ENCODE measurements around the gene NETO2. TPM values are rescaled to one million over a fixed set of nuclear protein-coding genes. Genes with fewer than 3 reads are reported as not detected.
A peak's percentile ranks its signal among the peaks of the same experiment; 100 is the strongest.
"Not testable (repeated sequence)": the region's sequence is repeated elsewhere in the genome, so short reads cannot be mapped to it uniquely, and the experiment has no call there.

Gene NETO2, protein sequence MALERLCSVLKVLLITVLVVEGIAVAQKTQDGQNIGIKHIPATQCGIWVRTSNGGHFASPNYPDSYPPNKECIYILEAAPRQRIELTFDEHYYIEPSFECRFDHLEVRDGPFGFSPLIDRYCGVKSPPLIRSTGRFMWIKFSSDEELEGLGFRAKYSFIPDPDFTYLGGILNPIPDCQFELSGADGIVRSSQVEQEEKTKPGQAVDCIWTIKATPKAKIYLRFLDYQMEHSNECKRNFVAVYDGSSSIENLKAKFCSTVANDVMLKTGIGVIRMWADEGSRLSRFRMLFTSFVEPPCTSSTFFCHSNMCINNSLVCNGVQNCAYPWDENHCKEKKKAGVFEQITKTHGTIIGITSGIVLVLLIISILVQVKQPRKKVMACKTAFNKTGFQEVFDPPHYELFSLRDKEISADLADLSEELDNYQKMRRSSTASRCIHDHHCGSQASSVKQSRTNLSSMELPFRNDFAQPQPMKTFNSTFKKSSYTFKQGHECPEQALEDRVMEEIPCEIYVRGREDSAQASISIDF
- 3.7 TPM for total RNA-seq

DNA sequence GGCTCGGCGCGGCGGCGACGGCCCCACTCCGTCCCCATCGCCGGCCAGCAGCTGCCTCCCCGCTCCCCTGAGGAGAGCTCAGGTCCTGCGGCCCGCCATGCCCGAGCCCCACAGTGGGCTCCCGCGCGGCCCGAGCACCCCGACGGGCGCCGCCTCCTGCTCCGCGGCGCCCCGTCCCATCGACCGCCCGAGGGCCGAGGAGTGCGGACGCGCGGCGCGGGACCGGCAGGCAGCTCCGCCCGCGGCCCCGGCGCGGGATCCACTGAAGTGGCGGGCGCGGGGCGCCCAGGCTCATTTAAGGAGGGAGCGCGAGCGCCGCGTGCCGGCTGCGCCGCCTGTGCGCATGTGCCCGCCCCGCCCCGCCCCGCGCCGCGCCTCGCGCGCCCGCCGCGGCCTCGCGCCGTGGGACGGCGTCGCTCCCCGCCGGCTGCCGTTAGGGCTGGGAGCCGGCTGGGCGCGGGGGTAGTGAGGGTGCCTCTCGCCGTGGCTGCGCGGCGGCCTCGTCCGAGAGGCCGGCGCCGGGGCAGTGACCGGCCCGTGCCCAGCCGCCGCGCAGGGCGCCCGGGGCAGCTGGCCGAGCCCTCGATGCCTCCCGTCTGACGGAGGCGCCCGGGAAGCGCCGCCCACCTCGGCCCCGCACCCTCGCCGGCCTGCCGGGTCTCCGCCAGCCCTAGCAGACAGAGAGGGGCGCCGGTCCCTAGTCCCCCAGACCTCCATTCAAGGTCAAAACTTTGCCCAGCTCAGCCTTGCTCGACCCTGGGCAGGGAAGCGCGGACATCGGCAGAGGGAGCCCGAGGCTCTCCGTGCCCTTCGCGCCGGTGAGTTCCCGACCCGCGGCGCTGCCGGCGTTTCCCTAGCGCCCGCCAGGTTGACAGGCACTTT lies at the start of gene NETO2:
Gene NETO2, minus strand, starts transcription at position 269 of the 882 bp plus-strand sequence. CDS start 333 bp downstream, outside the sequence.
- Histone ChIP-seq H3K36me3 (ENCODE audit: control insufficient read depth in 3 of 3, insufficient read depth in 3 of 3, low read length in 3 of 3) (no peaks in the 10 kb centered on the region), H3K4me1 (ENCODE audit: control insufficient read depth in 3 of 3, insufficient read depth in 3 of 3, low read length in 3 of 3) (peaks cover 3 to 13% (median 3%) of the 10 kb centered on the region in 3 donors), H3K27me3 (ENCODE audit: control insufficient read depth in 3 of 3, insufficient read depth in 3 of 3, low read length in 3 of 3) (no peaks in the 10 kb centered on the region), H3K4me3 (ENCODE audit: low read length in 3 of 3) (peak within 1 kb of the TSS; percentile 73 to 82 (median 81)), H3K9ac (ENCODE audit: low read depth in 1 of 3, low read length in 3 of 3) (peak within 1 kb of the TSS; percentile 28 to 68 (median 50)), H3K9me3 (ENCODE audit: control insufficient read depth in 3 of 3, low read length in 3 of 3) (no peaks in the 10 kb centered on the region), H3K27ac (ENCODE audit: low read depth, low read length) (no peak within 1 kb of the TSS)

- Histone ChIP-seq H3K27me3 (ENCODE audit: control insufficient read depth in 3 of 3, insufficient read depth in 3 of 3, low read length in 3 of 3) (no peaks in the 10 kb centered on the region), H3K27ac (ENCODE audit: low read depth, low read length) (no peak overlapping the region), H3K4me1 (ENCODE audit: control insufficient read depth in 3 of 3, insufficient read depth in 3 of 3, low read length in 3 of 3) (no peaks in the 10 kb centered on the region), H3K9me3 (ENCODE audit: control insufficient read depth in 3 of 3, low read length in 3 of 3) (no peaks in the 10 kb centered on the region), H3K9ac (ENCODE audit: low read depth in 1 of 3, low read length in 3 of 3) (no peak overlapping the region), H3K4me3 (ENCODE audit: low read length in 3 of 3) (no peak overlapping the region), H3K36me3 (ENCODE audit: control insufficient read depth in 3 of 3, insufficient read depth in 3 of 3, low read length in 3 of 3) (no peaks in the 10 kb centered on the region)
Observed at GRCh38 chr16:47182318-47182717, 38.6 kb upstream of the NETO2 start.

DNA sequence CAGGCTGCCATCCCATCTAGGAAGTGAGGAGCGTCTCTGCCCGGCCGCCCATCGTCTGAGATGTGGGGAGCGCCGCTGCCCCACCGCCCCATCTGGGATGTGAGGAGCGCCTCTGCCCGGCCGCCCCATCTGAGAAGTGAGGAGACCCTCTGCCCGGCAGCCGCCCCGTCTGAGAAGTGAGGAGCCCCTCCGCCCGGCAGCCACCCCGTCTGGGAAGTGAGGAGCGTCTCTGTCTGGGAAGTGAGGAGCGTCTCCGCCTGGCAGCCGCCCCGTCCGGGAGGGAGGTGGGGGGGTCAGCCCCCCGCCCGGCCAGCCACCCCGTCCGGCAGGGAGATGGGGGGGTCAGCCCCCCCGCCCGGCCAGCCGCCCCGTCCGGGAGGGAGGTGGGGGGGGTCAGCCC lies 37.3 kb upstream of the NETO2 start:
- H3K9me3 ChIP-seq (ENCODE audit: control insufficient read depth in 3 of 3, low read length in 3 of 3); H3K9ac ChIP-seq (ENCODE audit: low read depth in 1 of 3, low read length in 3 of 3); H3K4me1 ChIP-seq (ENCODE audit: control insufficient read depth in 3 of 3, insufficient read depth in 3 of 3, low read length in 3 of 3); H3K27ac ChIP-seq (ENCODE audit: low read depth, low read length); H3K27me3 ChIP-seq (ENCODE audit: control insufficient read depth in 3 of 3, insufficient read depth in 3 of 3, low read length in 3 of 3); H3K4me3 ChIP-seq (ENCODE audit: low read length in 3 of 3); H3K36me3 ChIP-seq (ENCODE audit: control insufficient read depth in 3 of 3, insufficient read depth in 3 of 3, low read length in 3 of 3): not testable (repeated sequence)

DNA sequence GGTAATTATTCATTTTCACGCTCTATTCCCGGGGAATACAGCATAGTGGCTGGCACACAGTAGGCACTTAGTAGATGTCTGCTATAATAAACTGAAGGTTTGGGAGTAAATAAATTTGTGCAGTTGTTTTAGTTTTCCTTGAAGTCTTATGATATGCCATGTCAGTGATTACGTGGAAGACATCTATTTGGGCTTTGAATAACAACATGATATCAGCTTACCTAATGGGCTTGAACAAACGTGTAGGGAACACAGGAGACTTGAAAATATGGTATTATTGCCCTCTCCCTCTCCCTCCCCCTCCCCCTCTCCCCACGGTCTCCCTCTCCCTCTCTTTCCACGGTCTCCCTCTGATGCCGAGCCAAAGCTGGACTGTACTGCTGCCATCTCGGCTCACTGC lies 36.3 kb upstream of the NETO2 start:
- H3K4me1 ChIP-seq (ENCODE audit: control insufficient read depth in 3 of 3, insufficient read depth in 3 of 3, low read length in 3 of 3) = no peaks in the 10 kb centered on the region
- H3K27me3 ChIP-seq (ENCODE audit: control insufficient read depth in 3 of 3, insufficient read depth in 3 of 3, low read length in 3 of 3) = no peaks in the 10 kb centered on the region
- H3K9ac ChIP-seq (ENCODE audit: low read depth in 1 of 3, low read length in 3 of 3) = no peak overlapping the region
- no peak overlapping the region for H3K4me3 ChIP-seq (ENCODE audit: low read length in 3 of 3)
- H3K27ac ChIP-seq (ENCODE audit: low read depth, low read length) = no peak overlapping the region
- H3K36me3 ChIP-seq (ENCODE audit: control insufficient read depth in 3 of 3, insufficient read depth in 3 of 3, low read length in 3 of 3) = no peaks in the 10 kb centered on the region
- H3K9me3 ChIP-seq (ENCODE audit: control insufficient read depth in 3 of 3, low read length in 3 of 3) = no peaks in the 10 kb centered on the region

DNA sequence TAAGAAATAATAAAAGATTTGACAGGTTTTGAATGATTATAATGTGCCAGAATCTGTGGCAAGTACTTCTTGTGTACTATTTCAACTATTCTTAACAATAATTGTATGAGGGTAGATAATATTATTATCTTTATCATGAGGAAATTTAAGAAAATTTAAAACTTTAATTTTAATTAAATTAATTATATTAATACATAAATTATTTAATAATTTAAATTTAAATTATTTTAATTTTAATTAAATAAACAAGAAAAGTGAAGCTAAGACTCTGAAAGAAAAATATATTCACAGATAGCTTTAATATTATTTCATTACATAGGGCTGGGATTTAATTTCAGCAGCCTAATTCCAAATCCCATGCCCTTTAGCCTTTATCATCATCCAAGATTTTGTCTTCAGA lies 31.4 kb upstream of the NETO2 start:
- H3K9ac ChIP-seq (ENCODE audit: low read depth in 1 of 3, low read length in 3 of 3) = no peak overlapping the region
- no peak overlapping the region for H3K27ac ChIP-seq (ENCODE audit: low read depth, low read length)
- H3K27me3 ChIP-seq (ENCODE audit: control insufficient read depth in 3 of 3, insufficient read depth in 3 of 3, low read length in 3 of 3) = no peaks in the 10 kb centered on the region
- no peak overlapping the region for H3K4me3 ChIP-seq (ENCODE audit: low read length in 3 of 3)
- H3K9me3 ChIP-seq (ENCODE audit: control insufficient read depth in 3 of 3, low read length in 3 of 3) = no peaks in the 10 kb centered on the region
- no peaks in the 10 kb centered on the region for H3K36me3 ChIP-seq (ENCODE audit: control insufficient read depth in 3 of 3, insufficient read depth in 3 of 3, low read length in 3 of 3)
- no peaks in the 10 kb centered on the region for H3K4me1 ChIP-seq (ENCODE audit: control insufficient read depth in 3 of 3, insufficient read depth in 3 of 3, low read length in 3 of 3)

- Histone ChIP-seq H3K36me3 (ENCODE audit: control insufficient read depth in 3 of 3, insufficient read depth in 3 of 3, low read length in 3 of 3) (peaks cover 3 to 18% (median 6%) of the 10 kb centered on the region in 3 donors), H3K9ac (ENCODE audit: low read depth in 1 of 3, low read length in 3 of 3) (no peak overlapping the region), H3K4me1 (ENCODE audit: control insufficient read depth in 3 of 3, insufficient read depth in 3 of 3, low read length in 3 of 3) (no peaks in the 10 kb centered on the region), H3K9me3 (ENCODE audit: control insufficient read depth in 3 of 3, low read length in 3 of 3) (no peaks in the 10 kb centered on the region), H3K4me3 (ENCODE audit: low read length in 3 of 3) (no peak overlapping the region), H3K27ac (ENCODE audit: low read depth, low read length) (no peak overlapping the region), H3K27me3 (ENCODE audit: control insufficient read depth in 3 of 3, insufficient read depth in 3 of 3, low read length in 3 of 3) (no peaks in the 10 kb centered on the region)
Observed at GRCh38 chr16:47162670-47163420, 19.1 kb upstream of the NETO2 start.

DNA sequence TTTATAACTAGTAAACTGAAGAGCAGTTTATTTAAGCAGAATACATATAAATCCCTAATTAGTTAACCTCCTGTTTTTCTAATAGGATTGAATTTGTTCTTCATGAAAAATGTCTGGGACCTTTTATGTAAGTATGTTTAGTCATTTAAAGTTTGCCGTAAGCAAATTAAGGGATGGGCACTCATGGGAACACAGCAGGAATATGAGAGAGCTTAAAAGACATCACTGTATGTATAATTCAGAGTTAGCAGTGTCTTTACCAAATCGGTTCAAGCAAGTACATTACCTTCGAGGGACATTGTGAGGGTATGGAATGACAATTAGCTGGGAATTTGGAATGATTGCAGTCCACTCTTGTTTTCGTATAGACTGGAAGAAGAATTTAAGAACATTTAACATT lies 17.7 kb upstream of the NETO2 start:
- Histone ChIP-seq H3K9me3 (ENCODE audit: control insufficient read depth in 3 of 3, low read length in 3 of 3) (no peaks in the 10 kb centered on the region), H3K9ac (ENCODE audit: low read depth in 1 of 3, low read length in 3 of 3) (no peak overlapping the region), H3K27me3 (ENCODE audit: control insufficient read depth in 3 of 3, insufficient read depth in 3 of 3, low read length in 3 of 3) (no peaks in the 10 kb centered on the region), H3K27ac (ENCODE audit: low read depth, low read length) (no peak overlapping the region), H3K4me3 (ENCODE audit: low read length in 3 of 3) (no peak overlapping the region), H3K4me1 (ENCODE audit: control insufficient read depth in 3 of 3, insufficient read depth in 3 of 3, low read length in 3 of 3) (no peaks in the 10 kb centered on the region), H3K36me3 (ENCODE audit: control insufficient read depth in 3 of 3, insufficient read depth in 3 of 3, low read length in 3 of 3) (peaks cover 3 to 32% (median 14%) of the 10 kb centered on the region in 3 donors)

DNA sequence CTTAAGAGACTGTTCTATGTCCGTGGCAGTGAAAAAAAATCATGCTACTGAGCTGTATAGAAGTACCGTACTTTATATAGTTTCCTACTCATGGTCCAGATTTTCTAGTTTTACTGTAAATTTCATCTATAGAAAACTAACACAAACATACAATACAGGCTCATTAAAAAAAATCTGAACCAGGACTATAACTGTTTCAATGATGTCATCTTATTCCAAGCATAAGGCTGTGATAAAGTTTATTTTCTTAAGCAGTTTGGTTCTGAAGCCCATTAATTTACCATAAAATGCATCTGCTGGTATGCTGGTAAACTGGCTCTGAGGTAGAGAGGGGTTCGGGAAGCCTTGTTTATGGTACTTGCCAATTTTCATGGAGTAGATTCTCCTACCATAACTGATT lies 16.7 kb upstream of the NETO2 start:
- H3K36me3 ChIP-seq (ENCODE audit: control insufficient read depth in 3 of 3, insufficient read depth in 3 of 3, low read length in 3 of 3) = peaks cover 3 to 33% (median 16%) of the 10 kb centered on the region in 3 donors
- H3K9ac ChIP-seq (ENCODE audit: low read depth in 1 of 3, low read length in 3 of 3) = no peak overlapping the region
- no peaks in the 10 kb centered on the region for H3K9me3 ChIP-seq (ENCODE audit: control insufficient read depth in 3 of 3, low read length in 3 of 3)
- H3K27me3 ChIP-seq (ENCODE audit: control insufficient read depth in 3 of 3, insufficient read depth in 3 of 3, low read length in 3 of 3) = no peaks in the 10 kb centered on the region
- no peaks in the 10 kb centered on the region for H3K4me1 ChIP-seq (ENCODE audit: control insufficient read depth in 3 of 3, insufficient read depth in 3 of 3, low read length in 3 of 3)
- no peak overlapping the region for H3K27ac ChIP-seq (ENCODE audit: low read depth, low read length)
- H3K4me3 ChIP-seq (ENCODE audit: low read length in 3 of 3) = no peak overlapping the region

- Histone ChIP-seq H3K4me3 (ENCODE audit: low read length in 3 of 3) (no peak overlapping the region), H3K36me3 (ENCODE audit: control insufficient read depth in 3 of 3, insufficient read depth in 3 of 3, low read length in 3 of 3) (peaks cover 3 to 41% (median 18%) of the 10 kb centered on the region in 3 donors), H3K27me3 (ENCODE audit: control insufficient read depth in 3 of 3, insufficient read depth in 3 of 3, low read length in 3 of 3) (no peaks in the 10 kb centered on the region)
Observed at GRCh38 chr16:47158992-47159391, 15.2 kb upstream of the NETO2 start.

More at GRCh38 chr16:47158992-47159391, 15.2 kb upstream of the NETO2 start:
- Histone ChIP-seq H3K9me3 (ENCODE audit: control insufficient read depth in 3 of 3, low read length in 3 of 3) (no peaks in the 10 kb centered on the region), H3K9ac (ENCODE audit: low read depth in 1 of 3, low read length in 3 of 3) (no peak overlapping the region), H3K4me1 (ENCODE audit: control insufficient read depth in 3 of 3, insufficient read depth in 3 of 3, low read length in 3 of 3) (no peaks in the 10 kb centered on the region), H3K27ac (ENCODE audit: low read depth, low read length) (no peak overlapping the region)
